H1 (cell line): ENCODE data around the gene SAP30L. TPM values are rescaled to one million over a fixed set of nuclear protein-coding genes. Genes with fewer than 3 reads are reported as not detected.

Source experiments
- BACH1 ChIP-seq: IDR thresholded peaks from 2 replicates; pipeline ENCODE4 v1.6.1; 2012; ENCODE audit warnings: low read length, improper control_type of control experiment
- BRCA1 ChIP-seq: IDR thresholded peaks from 2 replicates; pipeline ENCODE4 v1.6.1; 2012; ENCODE audit warnings: low read depth, low read length, improper control_type of control experiment
- CTBP2 ChIP-seq: IDR thresholded peaks from 2 replicates; pipeline ENCODE4 v1.7.0; 2011; ENCODE audit warnings: borderline replicate concordance, mild to moderate bottlenecking, moderate library complexity, mixed read lengths, low read length; ENCODE audit not compliant: insufficient read depth, insufficient read length
- EGR1 ChIP-seq: IDR thresholded peaks from 2 replicates; pipeline ENCODE4 v1.6.1; 2011; ENCODE audit warnings: low read depth, low read length, borderline replicate concordance
- FOSL1 ChIP-seq: IDR thresholded peaks from 2 replicates; pipeline ENCODE4 v1.6.1; 2011; ENCODE audit warnings: mild to moderate bottlenecking, low read depth, low read length, moderate library complexity; ENCODE audit not compliant: insufficient read depth
- KDM5A ChIP-seq: fragments of 200-600 bp; IDR thresholded peaks from 2 replicates; pipeline ENCODE4 v1.7.1; 2012; ENCODE audit warnings: mild to moderate bottlenecking, low read length, inconsistent platforms, mixed read lengths
- MAFK ChIP-seq: IDR thresholded peaks from 2 replicates; pipeline ENCODE4 v1.6.1; 2012; ENCODE audit warnings: low read depth, mild to moderate bottlenecking, improper control_type of control experiment, low read length
- RNF2 ChIP-seq: fragments of 200-900, 300-1000 bp; sonication (generic); IDR thresholded peaks from 2 replicates; pipeline ENCODE4 v1.7.1; 2016; ENCODE audit warnings: borderline replicate concordance, low read depth, mild to moderate bottlenecking, antibody characterized with exemption, low read length; ENCODE audit not compliant: poor library complexity, severe bottlenecking; ENCODE audit errors: missing control alignments
- SIX5 ChIP-seq: IDR thresholded peaks from 2 replicates; pipeline ENCODE4 v1.6.1; 2011; ENCODE audit warnings: mild to moderate bottlenecking, low read depth, low read length
- SP1 ChIP-seq: IDR thresholded peaks from 2 replicates; pipeline ENCODE4 v1.6.1; 2011; ENCODE audit warnings: low read depth, low read length
- polyA plus RNA-seq, 7 experiments: library from polyadenylated mRNA; depleted of rRNA in 3 of 7; stranded (reverse) in 5 of 7; unstranded in 2 of 7; fragments of >200 nt in 5 of 7; fragments of 200-250 nt in 2 of 7; gene quantifications; 1 replicate in 5 of 7; 2 replicates in 1 of 7; 4 replicates in 1 of 7; pipeline versions ENCODE4 v1.2.1 to v1.2.3, GENCODE V29; 2011 to 2013; ENCODE audit warnings: missing spikeins in 2 of 7, mixed read lengths in 2 of 7
- total RNA-seq: library from RNA; stranded (reverse); fragmentation: NEBNext Ultra II Directional; extraction: Animal tissue kit (Norgen Biotek cat#: 25700); gene quantifications from 2 replicates; pipeline ENCODE4 v1.2.1, GENCODE V29; 2021
- TF ChIP-seq, protein P1 (sequence below): fragments of 300-600 bp; sonication (generic); IDR thresholded peaks from 2 replicates; pipeline ENCODE4 v1.7.1; 2012; ENCODE audit warnings: low read length, moderate library complexity, mild to moderate bottlenecking, inconsistent platforms; ENCODE audit not compliant: insufficient replicate concordance
- TF ChIP-seq, protein P2 (sequence below): IDR thresholded peaks from 2 replicates; pipeline ENCODE4 v1.6.1; 2012; ENCODE audit warnings: inconsistent platforms

The SAP30L gene
- total and polyA plus RNA-seq, 2 of the 8 experiments (the other 6 are each of a cell fraction or from before 2014, with no cell fraction given), result 12.2 to 31.5 TPM

DNA sequence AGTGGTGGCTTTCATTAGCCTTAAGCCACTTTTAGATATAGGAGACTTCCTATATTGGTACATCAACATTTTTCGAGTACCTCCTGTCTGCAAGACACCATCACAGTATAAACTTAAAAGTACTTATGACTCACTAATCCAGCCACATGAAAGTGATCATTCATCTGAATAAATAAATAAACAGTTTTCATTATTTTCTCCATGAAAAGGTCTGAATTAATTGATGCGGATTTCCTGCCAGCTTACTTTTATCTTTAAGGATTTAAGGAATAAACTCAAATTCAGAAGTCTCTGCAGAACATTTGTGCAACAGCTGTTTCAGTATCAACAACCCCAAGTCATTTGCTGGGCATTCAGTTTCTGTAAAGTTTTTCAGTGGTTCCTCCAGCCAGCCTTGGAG lies 4.0 kb downstream of the SAP30L start (continued):
- TF ChIP-seq, protein P1, sequence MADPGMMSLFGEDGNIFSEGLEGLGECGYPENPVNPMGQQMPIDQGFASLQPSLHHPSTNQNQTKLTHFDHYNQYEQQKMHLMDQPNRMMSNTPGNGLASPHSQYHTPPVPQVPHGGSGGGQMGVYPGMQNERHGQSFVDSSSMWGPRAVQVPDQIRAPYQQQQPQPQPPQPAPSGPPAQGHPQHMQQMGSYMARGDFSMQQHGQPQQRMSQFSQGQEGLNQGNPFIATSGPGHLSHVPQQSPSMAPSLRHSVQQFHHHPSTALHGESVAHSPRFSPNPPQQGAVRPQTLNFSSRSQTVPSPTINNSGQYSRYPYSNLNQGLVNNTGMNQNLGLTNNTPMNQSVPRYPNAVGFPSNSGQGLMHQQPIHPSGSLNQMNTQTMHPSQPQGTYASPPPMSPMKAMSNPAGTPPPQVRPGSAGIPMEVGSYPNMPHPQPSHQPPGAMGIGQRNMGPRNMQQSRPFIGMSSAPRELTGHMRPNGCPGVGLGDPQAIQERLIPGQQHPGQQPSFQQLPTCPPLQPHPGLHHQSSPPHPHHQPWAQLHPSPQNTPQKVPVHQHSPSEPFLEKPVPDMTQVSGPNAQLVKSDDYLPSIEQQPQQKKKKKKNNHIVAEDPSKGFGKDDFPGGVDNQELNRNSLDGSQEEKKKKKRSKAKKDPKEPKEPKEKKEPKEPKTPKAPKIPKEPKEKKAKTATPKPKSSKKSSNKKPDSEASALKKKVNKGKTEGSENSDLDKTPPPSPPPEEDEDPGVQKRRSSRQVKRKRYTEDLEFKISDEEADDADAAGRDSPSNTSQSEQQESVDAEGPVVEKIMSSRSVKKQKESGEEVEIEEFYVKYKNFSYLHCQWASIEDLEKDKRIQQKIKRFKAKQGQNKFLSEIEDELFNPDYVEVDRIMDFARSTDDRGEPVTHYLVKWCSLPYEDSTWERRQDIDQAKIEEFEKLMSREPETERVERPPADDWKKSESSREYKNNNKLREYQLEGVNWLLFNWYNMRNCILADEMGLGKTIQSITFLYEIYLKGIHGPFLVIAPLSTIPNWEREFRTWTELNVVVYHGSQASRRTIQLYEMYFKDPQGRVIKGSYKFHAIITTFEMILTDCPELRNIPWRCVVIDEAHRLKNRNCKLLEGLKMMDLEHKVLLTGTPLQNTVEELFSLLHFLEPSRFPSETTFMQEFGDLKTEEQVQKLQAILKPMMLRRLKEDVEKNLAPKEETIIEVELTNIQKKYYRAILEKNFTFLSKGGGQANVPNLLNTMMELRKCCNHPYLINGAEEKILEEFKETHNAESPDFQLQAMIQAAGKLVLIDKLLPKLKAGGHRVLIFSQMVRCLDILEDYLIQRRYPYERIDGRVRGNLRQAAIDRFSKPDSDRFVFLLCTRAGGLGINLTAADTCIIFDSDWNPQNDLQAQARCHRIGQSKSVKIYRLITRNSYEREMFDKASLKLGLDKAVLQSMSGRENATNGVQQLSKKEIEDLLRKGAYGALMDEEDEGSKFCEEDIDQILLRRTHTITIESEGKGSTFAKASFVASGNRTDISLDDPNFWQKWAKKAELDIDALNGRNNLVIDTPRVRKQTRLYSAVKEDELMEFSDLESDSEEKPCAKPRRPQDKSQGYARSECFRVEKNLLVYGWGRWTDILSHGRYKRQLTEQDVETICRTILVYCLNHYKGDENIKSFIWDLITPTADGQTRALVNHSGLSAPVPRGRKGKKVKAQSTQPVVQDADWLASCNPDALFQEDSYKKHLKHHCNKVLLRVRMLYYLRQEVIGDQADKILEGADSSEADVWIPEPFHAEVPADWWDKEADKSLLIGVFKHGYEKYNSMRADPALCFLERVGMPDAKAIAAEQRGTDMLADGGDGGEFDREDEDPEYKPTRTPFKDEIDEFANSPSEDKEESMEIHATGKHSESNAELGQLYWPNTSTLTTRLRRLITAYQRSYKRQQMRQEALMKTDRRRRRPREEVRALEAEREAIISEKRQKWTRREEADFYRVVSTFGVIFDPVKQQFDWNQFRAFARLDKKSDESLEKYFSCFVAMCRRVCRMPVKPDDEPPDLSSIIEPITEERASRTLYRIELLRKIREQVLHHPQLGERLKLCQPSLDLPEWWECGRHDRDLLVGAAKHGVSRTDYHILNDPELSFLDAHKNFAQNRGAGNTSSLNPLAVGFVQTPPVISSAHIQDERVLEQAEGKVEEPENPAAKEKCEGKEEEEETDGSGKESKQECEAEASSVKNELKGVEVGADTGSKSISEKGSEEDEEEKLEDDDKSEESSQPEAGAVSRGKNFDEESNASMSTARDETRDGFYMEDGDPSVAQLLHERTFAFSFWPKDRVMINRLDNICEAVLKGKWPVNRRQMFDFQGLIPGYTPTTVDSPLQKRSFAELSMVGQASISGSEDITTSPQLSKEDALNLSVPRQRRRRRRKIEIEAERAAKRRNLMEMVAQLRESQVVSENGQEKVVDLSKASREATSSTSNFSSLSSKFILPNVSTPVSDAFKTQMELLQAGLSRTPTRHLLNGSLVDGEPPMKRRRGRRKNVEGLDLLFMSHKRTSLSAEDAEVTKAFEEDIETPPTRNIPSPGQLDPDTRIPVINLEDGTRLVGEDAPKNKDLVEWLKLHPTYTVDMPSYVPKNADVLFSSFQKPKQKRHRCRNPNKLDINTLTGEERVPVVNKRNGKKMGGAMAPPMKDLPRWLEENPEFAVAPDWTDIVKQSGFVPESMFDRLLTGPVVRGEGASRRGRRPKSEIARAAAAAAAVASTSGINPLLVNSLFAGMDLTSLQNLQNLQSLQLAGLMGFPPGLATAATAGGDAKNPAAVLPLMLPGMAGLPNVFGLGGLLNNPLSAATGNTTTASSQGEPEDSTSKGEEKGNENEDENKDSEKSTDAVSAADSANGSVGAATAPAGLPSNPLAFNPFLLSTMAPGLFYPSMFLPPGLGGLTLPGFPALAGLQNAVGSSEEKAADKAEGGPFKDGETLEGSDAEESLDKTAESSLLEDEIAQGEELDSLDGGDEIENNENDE, result no peak
- TF ChIP-seq EGR1 (no peak), RNF2 (no peak), SP1 (no peak), BACH1 (no peak), SIX5 (no peak), BRCA1 (no peak), CTBP2 (no peak), KDM5A (no peak), FOSL1 (no peak), MAFK (no peak)
- TF ChIP-seq, protein P2, sequence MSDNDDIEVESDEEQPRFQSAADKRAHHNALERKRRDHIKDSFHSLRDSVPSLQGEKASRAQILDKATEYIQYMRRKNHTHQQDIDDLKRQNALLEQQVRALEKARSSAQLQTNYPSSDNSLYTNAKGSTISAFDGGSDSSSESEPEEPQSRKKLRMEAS, result no peak
